ENCODE results near the gene SLX4IP. TPM values are rescaled to one million over a fixed set of nuclear protein-coding genes. Genes with fewer than 3 reads are reported as not detected.

SLX4IP gene
- total RNA-seq, 1 donor from 2014 or later: 4.5 TPM

- H3K27me3 ChIP-seq: no peaks in the 10 kb centered on the region
- H3K27ac ChIP-seq: no peak overlapping the region
- intact Hi-C loops (cut with DNase I): no loop called here
- TF ChIP-seq, protein P1, sequence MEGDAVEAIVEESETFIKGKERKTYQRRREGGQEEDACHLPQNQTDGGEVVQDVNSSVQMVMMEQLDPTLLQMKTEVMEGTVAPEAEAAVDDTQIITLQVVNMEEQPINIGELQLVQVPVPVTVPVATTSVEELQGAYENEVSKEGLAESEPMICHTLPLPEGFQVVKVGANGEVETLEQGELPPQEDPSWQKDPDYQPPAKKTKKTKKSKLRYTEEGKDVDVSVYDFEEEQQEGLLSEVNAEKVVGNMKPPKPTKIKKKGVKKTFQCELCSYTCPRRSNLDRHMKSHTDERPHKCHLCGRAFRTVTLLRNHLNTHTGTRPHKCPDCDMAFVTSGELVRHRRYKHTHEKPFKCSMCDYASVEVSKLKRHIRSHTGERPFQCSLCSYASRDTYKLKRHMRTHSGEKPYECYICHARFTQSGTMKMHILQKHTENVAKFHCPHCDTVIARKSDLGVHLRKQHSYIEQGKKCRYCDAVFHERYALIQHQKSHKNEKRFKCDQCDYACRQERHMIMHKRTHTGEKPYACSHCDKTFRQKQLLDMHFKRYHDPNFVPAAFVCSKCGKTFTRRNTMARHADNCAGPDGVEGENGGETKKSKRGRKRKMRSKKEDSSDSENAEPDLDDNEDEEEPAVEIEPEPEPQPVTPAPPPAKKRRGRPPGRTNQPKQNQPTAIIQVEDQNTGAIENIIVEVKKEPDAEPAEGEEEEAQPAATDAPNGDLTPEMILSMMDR (IDR thresholded peaks at IDR 0.05): no peak
- no peaks in the 10 kb centered on the region for H3K9me3 ChIP-seq
- H3K36me3 ChIP-seq: no peaks in the 10 kb centered on the region
- peak overlapping the region in 1 of 2 donors; percentile 7 for H3K4me3 ChIP-seq
- no peak for DNase-seq (ENCODE audit: low spot score in 2 of 2)
- peaks cover 4 to 23% of the 10 kb centered on the region in 2 donors for H3K4me1 ChIP-seq
Observed at GRCh38 chr20:10502098-10502526, 67.0 kb downstream of the SLX4IP start.

- DNase-seq (ENCODE audit: low spot score in 2 of 2): no peak
- H3K4me3 ChIP-seq: no peak overlapping the region
- H3K27ac ChIP-seq: peak overlapping the region; percentile 69 to 78
- H3K4me1 ChIP-seq: peaks cover 15 to 38% of the 10 kb centered on the region in 2 donors
- no peaks in the 10 kb centered on the region for H3K27me3 ChIP-seq
- H3K9me3 ChIP-seq: no peaks in the 10 kb centered on the region
- TF ChIP-seq, protein P1 (IDR thresholded peaks at IDR 0.05): no peak
- intact Hi-C loops (cut with DNase I): no loop called here
- no peaks in the 10 kb centered on the region for H3K36me3 ChIP-seq
Observed at GRCh38 chr20:10504608-10504993, 69.5 kb downstream of the SLX4IP start.

DNA sequence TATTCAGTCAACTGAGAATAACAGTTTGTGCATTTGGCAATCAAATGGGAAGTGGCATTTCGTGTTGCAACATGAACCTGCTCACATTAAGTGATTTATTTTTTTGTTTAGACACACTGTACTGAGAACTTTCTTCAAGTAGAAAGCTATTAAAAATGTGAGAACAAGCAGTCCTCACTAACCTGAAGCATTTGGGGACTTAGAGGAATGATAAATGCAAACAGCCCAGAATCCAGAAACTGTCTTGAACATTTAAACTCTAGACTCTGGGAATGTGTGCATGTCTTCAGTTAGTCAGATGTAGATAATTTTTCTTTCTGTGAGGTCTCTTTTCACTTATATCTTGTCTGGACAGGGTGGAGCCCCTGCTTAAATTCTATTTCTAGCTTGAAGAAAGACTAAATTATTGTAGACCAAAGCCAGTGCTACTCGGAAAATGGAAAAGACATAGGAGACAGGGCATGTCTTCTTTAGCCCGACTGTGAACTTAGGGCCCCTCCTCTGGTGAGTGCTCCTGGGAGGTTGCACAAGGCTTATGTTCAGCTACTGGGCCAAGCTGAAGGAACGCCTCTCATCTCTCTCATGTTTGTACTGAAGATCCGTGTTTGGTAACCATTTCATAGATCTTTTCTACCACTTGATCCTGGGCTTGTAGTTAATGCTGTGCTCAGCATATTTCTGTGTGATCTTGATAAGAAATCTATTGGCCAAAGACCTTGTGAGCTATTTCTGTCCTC, 70.1 kb downstream of the SLX4IP start:
- peaks cover 15 to 38% of the 10 kb centered on the region in 2 donors for H3K4me1 ChIP-seq
- H3K4me3 ChIP-seq: no peak overlapping the region
- peak overlapping the region; percentile 69 to 78 for H3K27ac ChIP-seq
- TF ChIP-seq, protein P1 (IDR thresholded peaks at IDR 0.05): no peak
- intact Hi-C loops (cut with DNase I): no loop called here
- no peaks in the 10 kb centered on the region for H3K36me3 ChIP-seq
- no peaks in the 10 kb centered on the region for H3K9me3 ChIP-seq
- DNase-seq (ENCODE audit: low spot score in 2 of 2): peak in 1 of 2 donors; percentile 67
- no peaks in the 10 kb centered on the region for H3K27me3 ChIP-seq

DNA sequence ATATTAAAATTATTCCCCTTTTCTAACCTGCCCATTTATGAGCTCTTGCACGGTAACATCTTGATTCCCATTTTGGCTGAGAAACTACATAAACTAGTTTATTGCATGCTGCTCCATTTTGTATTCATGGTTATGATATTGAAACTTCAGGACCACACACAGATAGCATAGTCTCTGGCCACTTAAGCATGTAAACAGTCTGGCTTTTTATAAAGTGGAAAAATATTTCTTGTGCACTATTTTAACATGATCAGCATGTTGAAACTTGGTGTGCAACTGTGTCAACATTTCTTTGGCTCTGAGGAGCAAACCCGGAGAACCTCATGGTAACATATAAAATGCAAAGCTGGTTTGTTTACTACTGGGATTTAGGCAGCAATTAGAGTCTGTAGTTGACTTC, 70.7 kb downstream of the SLX4IP start:
- peaks cover 15 to 40% of the 10 kb centered on the region in 2 donors for H3K4me1 ChIP-seq
- H3K36me3 ChIP-seq: no peaks in the 10 kb centered on the region
- no peak for DNase-seq (ENCODE audit: low spot score in 2 of 2)
- intact Hi-C loops (cut with DNase I): no loop called here
- no peak overlapping the region for H3K4me3 ChIP-seq
- H3K27me3 ChIP-seq: no peaks in the 10 kb centered on the region
- TF ChIP-seq, protein P1 (IDR thresholded peaks at IDR 0.05): no peak
- peak overlapping the region; percentile 69 to 78 for H3K27ac ChIP-seq
- no peaks in the 10 kb centered on the region for H3K9me3 ChIP-seq

- Histone ChIP-seq H3K27me3 (no peaks in the 10 kb centered on the region), H3K4me3 (no peak overlapping the region), H3K9me3 (no peaks in the 10 kb centered on the region), H3K27ac (peak overlapping the region; percentile 7 to 50), H3K4me1 (peaks cover 20 to 50% of the 10 kb centered on the region in 2 donors), H3K36me3 (no peaks in the 10 kb centered on the region)
- TF ChIP-seq, protein P1 (IDR thresholded peaks at IDR 0.05): no peak
- DNase-seq (ENCODE audit: low spot score in 2 of 2): no peak
- intact Hi-C loops (cut with DNase I): no loop called here
Observed at GRCh38 chr20:10507052-10507451, 71.9 kb downstream of the SLX4IP start.
